ENCODE results near the gene KCTD1.

Gene KCTD1

DNA sequence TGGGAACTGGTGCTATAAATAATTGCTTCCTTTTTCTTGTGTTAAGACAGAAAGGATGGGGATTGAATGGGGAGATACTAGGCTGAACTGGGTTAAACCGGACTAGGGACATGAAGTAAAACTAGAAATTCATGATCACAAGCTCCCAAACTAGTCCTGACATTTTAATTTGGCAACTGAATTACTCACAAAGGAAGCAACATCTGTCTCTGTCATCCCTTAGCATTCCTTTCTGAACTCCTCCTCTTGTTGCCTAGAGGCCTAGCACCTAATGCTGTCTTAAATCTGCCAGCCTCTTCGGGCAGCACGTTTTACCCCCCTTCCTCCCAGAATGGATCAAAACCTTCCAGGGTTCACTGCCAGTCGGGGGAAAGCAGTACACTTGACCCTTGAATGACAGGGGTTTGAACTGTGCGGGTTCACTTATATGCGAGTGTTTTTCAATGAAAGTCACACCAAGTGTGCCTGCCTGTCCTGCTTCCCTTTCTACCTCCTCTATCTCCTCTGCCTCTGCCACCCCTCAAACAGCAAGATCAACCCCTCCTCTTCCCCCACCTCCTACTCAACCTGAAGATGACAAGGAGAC is 8.2 kb downstream of the KCTD1 start:
- H3K4me3 ChIP-seq (ENCODE audit: insufficient read length, low read depth): no peak overlapping the region
- H3K9me3 ChIP-seq (ENCODE audit: insufficient read depth, low read length): no peaks in the 10 kb centered on the region
- H3K9ac ChIP-seq (ENCODE audit: insufficient read length, low read depth): no peak overlapping the region
- no peak for DNase-seq (ENCODE audit: low read depth, low spot score)
- no peaks in the 10 kb centered on the region for H3K4me1 ChIP-seq (ENCODE audit: insufficient read depth, insufficient read length)
- TF ChIP-seq ZNF274 (IDR thresholded peaks at IDR 0.05; ENCODE audit: low read depth, low read length) (no peak), SUZ12 (IDR thresholded peaks at IDR 0.05; ENCODE audit: extremely low read depth, insufficient read depth, insufficient read length) (no peak), YY1 (IDR thresholded peaks at IDR 0.05; ENCODE audit: insufficient read depth, insufficient read length) (no peak)
- H3K36me3 ChIP-seq (ENCODE audit: insufficient read depth, insufficient read length, low read length): no peaks in the 10 kb centered on the region
- no peaks in the 10 kb centered on the region for H3K27me3 ChIP-seq (ENCODE audit: insufficient read depth, insufficient read length)

DNA sequence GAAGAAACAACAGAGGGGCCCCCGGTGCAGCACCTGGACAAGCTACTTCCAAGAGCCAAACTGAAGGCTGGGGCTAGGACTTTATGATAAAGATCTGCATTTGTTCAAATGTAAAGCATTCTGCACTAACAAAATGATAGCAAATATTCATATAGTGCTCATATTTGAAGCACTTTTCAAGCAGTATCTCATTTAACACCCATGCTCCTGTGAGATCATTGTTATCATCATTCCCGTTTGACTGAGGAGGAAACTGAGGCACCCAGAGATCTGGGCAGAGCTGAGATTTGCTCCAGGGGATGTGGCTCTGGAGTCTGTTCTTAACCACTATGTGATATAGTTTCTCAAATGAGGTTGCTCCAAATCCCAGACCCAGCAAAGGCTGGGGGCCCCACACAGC is 9.8 kb downstream of the KCTD1 start:
- TF ChIP-seq ZNF274 (IDR thresholded peaks at IDR 0.05; ENCODE audit: low read depth, low read length) (no peak), SUZ12 (IDR thresholded peaks at IDR 0.05; ENCODE audit: extremely low read depth, insufficient read depth, insufficient read length) (no peak), YY1 (IDR thresholded peaks at IDR 0.05; ENCODE audit: insufficient read depth, insufficient read length) (no peak)
- no peaks in the 10 kb centered on the region for H3K36me3 ChIP-seq (ENCODE audit: insufficient read depth, insufficient read length, low read length)
- no peaks in the 10 kb centered on the region for H3K9me3 ChIP-seq (ENCODE audit: insufficient read depth, low read length)
- H3K4me1 ChIP-seq (ENCODE audit: insufficient read depth, insufficient read length): no peaks in the 10 kb centered on the region
- H3K4me3 ChIP-seq (ENCODE audit: insufficient read length, low read depth): no peak overlapping the region
- DNase-seq (ENCODE audit: low read depth, low spot score): no peak
- no peaks in the 10 kb centered on the region for H3K27me3 ChIP-seq (ENCODE audit: insufficient read depth, insufficient read length)
- no peak overlapping the region for H3K9ac ChIP-seq (ENCODE audit: insufficient read length, low read depth)

DNA sequence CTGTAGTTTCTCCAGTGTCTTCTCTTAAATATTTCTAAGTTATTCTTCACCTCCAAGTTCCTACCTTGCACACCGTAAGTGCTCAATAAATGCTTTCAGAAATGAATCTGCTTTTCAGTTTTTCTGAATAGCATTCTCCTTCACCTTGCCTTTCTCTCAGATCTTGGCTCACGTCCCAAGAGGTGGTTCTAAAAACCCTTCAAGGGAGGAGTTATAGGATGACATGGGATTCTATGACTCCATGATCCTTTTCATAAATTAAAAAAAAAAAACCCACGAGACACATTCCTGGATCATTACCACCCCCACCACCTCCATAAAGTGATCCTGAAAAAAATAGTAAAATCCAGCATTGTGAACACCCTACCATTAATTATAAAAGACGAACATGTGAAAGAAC is 11.7 kb downstream of the KCTD1 start:
- no peak overlapping the region for H3K9ac ChIP-seq (ENCODE audit: insufficient read length, low read depth)
- no peaks in the 10 kb centered on the region for H3K9me3 ChIP-seq (ENCODE audit: insufficient read depth, low read length)
- no peaks in the 10 kb centered on the region for H3K27me3 ChIP-seq (ENCODE audit: insufficient read depth, insufficient read length)
- no peaks in the 10 kb centered on the region for H3K36me3 ChIP-seq (ENCODE audit: insufficient read depth, insufficient read length, low read length)
- H3K4me1 ChIP-seq (ENCODE audit: insufficient read depth, insufficient read length): no peaks in the 10 kb centered on the region
- no peak overlapping the region for H3K4me3 ChIP-seq (ENCODE audit: insufficient read length, low read depth)
- no peak for TF ChIP-seq YY1 (IDR thresholded peaks at IDR 0.05; ENCODE audit: insufficient read depth, insufficient read length)
- TF ChIP-seq SUZ12 (IDR thresholded peaks at IDR 0.05; ENCODE audit: extremely low read depth, insufficient read depth, insufficient read length): no peak
- no peak for TF ChIP-seq ZNF274 (IDR thresholded peaks at IDR 0.05; ENCODE audit: low read depth, low read length)
- no peak for DNase-seq (ENCODE audit: low read depth, low spot score)

DNA sequence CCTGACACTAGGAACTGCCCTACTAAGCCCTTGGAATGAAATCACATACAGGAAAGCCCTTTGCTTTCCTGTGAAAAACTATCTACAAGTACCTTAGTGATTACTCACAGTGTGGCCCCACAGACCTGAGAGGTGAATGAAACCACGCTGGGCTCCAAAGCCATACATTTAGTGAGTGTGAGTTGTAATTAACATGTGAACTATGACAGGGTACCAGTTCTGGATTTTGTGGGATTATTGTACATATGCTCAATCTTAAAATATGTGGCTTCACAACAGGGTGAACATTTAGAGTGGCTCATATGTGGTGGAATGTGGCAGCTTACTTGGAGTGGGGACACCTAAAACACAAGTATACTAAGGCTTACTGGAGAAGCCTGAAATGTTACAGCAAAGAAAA is 12.3 kb downstream of the KCTD1 start:
- Histone ChIP-seq H3K36me3 (ENCODE audit: insufficient read depth, insufficient read length, low read length) (no peaks in the 10 kb centered on the region), H3K9me3 (ENCODE audit: insufficient read depth, low read length) (no peaks in the 10 kb centered on the region), H3K4me3 (ENCODE audit: insufficient read length, low read depth) (no peak overlapping the region), H3K4me1 (ENCODE audit: insufficient read depth, insufficient read length) (no peaks in the 10 kb centered on the region), H3K9ac (ENCODE audit: insufficient read length, low read depth) (no peak overlapping the region), H3K27me3 (ENCODE audit: insufficient read depth, insufficient read length) (no peaks in the 10 kb centered on the region)
- DNase-seq (ENCODE audit: low read depth, low spot score): no peak
- TF ChIP-seq ZNF274 (IDR thresholded peaks at IDR 0.05; ENCODE audit: low read depth, low read length) (no peak), SUZ12 (IDR thresholded peaks at IDR 0.05; ENCODE audit: extremely low read depth, insufficient read depth, insufficient read length) (no peak), YY1 (IDR thresholded peaks at IDR 0.05; ENCODE audit: insufficient read depth, insufficient read length) (no peak)

DNA sequence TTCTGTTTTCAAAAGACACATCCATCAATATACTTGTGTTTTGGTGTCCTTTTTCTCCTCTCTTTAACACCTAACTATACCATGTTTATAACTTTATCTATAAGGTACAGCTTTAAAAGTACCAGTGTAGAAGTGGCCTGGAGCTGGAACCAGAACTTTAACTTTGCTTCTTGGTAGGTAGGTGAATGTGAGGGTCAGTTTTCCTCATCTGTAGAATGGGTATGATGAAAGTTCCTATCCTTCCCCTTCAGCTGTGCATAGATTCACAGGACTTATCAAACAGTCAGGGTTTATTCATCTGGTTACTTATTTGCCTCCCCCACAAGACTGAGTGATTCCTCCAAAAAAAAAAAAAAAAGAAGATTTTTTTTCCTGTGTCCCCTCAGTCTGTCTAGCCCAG is 12.7 kb downstream of the KCTD1 start:
- DNase-seq (ENCODE audit: low read depth, low spot score): no peak
- TF ChIP-seq ZNF274 (IDR thresholded peaks at IDR 0.05; ENCODE audit: low read depth, low read length): no peak
- no peak for TF ChIP-seq YY1 (IDR thresholded peaks at IDR 0.05; ENCODE audit: insufficient read depth, insufficient read length)
- TF ChIP-seq SUZ12 (IDR thresholded peaks at IDR 0.05; ENCODE audit: extremely low read depth, insufficient read depth, insufficient read length): no peak
- H3K4me3 ChIP-seq (ENCODE audit: insufficient read length, low read depth): no peak overlapping the region
- no peaks in the 10 kb centered on the region for H3K27me3 ChIP-seq (ENCODE audit: insufficient read depth, insufficient read length)
- no peak overlapping the region for H3K9ac ChIP-seq (ENCODE audit: insufficient read length, low read depth)
- H3K4me1 ChIP-seq (ENCODE audit: insufficient read depth, insufficient read length): no peaks in the 10 kb centered on the region
- H3K9me3 ChIP-seq (ENCODE audit: insufficient read depth, low read length): no peaks in the 10 kb centered on the region
- H3K36me3 ChIP-seq (ENCODE audit: insufficient read depth, insufficient read length, low read length): no peaks in the 10 kb centered on the region

DNA sequence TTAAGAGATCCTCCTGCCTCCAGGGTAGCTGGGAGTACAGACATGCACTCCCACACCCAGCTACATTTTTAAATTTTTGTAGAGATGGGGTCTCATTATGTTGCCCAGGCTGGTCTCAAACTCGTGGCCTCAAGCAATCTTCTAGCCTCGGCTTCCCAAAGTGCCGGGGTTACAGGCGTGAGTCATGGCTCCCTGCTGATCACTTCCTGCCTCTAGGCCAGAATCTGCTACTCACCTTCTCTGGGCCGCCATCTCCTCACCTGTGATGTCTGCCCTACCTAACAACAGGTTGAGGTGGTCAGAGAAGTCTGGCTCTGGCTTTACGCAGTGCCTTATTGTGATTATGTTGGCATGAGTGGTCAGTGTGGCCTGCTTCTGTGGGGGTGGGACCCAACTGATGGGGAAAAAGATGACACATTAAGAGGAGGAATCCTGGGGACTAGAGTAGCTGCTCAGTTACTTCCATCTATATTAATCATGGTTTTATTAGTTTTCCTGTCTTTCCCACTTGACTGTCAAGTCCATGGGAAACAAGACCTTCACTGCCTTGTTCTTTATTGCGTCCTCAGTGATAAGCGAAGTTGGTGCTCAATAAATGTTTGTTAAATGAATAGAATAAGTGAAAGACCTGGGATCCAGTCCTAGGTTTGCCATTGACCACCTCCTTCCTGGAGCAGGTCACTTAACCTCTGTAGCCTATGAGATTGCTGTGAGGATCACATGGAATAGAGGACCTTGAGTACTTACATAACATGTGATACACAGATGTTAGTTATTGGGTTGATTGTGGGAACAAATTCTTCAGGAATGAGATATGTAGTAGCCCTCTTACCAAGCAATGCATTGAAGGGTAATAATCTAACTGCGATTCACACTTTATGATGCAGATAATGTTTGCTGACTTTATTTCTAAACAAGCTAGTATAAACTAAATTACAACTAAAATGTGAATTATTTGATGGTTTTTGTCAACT is 15.7 kb downstream of the KCTD1 start:
- no peaks in the 10 kb centered on the region for H3K4me1 ChIP-seq (ENCODE audit: insufficient read depth, insufficient read length)
- DNase-seq (ENCODE audit: low read depth, low spot score): no peak
- no peak for TF ChIP-seq YY1 (IDR thresholded peaks at IDR 0.05; ENCODE audit: insufficient read depth, insufficient read length)
- no peak for TF ChIP-seq SUZ12 (IDR thresholded peaks at IDR 0.05; ENCODE audit: extremely low read depth, insufficient read depth, insufficient read length)
- TF ChIP-seq ZNF274 (IDR thresholded peaks at IDR 0.05; ENCODE audit: low read depth, low read length): no peak
- H3K9me3 ChIP-seq (ENCODE audit: insufficient read depth, low read length): no peaks in the 10 kb centered on the region
- no peak overlapping the region for H3K9ac ChIP-seq (ENCODE audit: insufficient read length, low read depth)
- no peak overlapping the region for H3K4me3 ChIP-seq (ENCODE audit: insufficient read length, low read depth)
- H3K27me3 ChIP-seq (ENCODE audit: insufficient read depth, insufficient read length): no peaks in the 10 kb centered on the region
- no peaks in the 10 kb centered on the region for H3K36me3 ChIP-seq (ENCODE audit: insufficient read depth, insufficient read length, low read length)

DNA sequence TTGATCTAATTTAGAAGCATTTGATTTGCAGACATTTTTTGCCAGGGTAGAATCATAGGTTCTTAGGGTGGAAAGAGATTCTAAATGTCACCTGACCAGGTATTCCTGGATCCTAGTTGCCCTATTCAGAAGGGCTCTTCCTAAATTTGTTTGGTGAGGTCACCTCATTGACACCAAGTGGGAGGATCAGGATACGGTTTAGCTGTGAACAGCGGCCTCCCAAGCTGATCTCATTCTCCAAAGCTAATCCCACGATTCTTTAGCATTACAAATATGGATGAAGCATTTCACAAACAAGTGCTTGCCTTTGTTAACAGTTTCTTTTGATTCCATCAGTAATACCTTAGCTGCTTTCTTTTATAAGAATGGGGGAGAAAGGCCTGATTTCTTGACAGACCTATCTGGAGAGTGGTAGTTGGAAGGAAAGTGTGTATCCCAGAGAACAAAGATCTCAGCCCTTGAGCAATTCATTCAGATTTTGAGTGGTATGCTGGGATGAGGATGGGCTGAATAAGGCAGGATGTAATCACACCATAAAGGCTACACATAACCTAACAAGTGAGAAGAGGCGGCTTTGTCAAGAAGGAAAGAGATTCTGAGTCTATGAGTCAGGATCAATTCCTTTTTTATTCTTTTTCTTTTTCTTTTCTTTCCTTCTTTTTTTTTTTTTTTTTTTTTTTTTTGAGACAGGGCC is 16.6 kb downstream of the KCTD1 start:
- Histone ChIP-seq H3K4me3 (ENCODE audit: insufficient read length, low read depth) (no peak overlapping the region), H3K36me3 (ENCODE audit: insufficient read depth, insufficient read length, low read length) (no peaks in the 10 kb centered on the region), H3K4me1 (ENCODE audit: insufficient read depth, insufficient read length) (no peaks in the 10 kb centered on the region), H3K9me3 (ENCODE audit: insufficient read depth, low read length) (no peaks in the 10 kb centered on the region), H3K27me3 (ENCODE audit: insufficient read depth, insufficient read length) (no peaks in the 10 kb centered on the region), H3K9ac (ENCODE audit: insufficient read length, low read depth) (no peak overlapping the region)
- DNase-seq (ENCODE audit: low read depth, low spot score): no peak
- TF ChIP-seq SUZ12 (IDR thresholded peaks at IDR 0.05; ENCODE audit: extremely low read depth, insufficient read depth, insufficient read length): no peak
- no peak for TF ChIP-seq YY1 (IDR thresholded peaks at IDR 0.05; ENCODE audit: insufficient read depth, insufficient read length)
- TF ChIP-seq ZNF274 (IDR thresholded peaks at IDR 0.05; ENCODE audit: low read depth, low read length): no peak
